GM19238 (cell line): ENCODE results near the gene POLR2J3.
"Not testable (repeated sequence)": the region's sequence is repeated elsewhere in the genome, so short reads cannot be mapped to it uniquely, and the experiment has no call there.

Source experiments
- DNase-seq: peaks from one replicate; pipeline ENCODE4 v3.0.0; 2011; ENCODE audit warnings: low spot score; ENCODE audit not compliant: insufficient read length

POLR2J3 gene

DNA sequence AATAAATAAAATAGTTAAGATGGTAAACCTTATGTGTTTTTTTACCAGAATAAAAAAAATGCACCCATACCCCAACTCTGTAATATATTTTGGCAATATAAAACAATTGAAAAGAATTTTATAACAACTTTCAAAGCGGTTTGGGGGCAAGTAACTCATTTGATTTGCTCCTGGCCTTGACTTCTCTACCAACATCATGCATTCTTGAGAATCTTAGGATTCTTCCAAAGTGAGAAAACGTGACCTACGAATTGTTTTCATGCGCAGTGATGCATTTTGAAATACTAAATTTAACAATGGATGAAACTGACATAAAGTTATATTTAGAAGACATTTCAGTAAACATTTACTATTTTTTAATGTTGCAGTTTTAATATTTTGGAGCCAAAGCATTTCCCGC is 51.6 kb downstream of the POLR2J3 start:
- DNase-seq, result not testable (repeated sequence)

- DNase-seq, result not testable (repeated sequence)
These were observed 54.7 kb downstream of the POLR2J3 start, which contains the start of gene RASA4B for GRCh38 chr7:102517550-102518147. Gene RASA4B (minus strand): TSS chr7:102517777. CDS start chr7:102517710, 67 bp downstream.
